Activated T-cell treated with anti-CD3 and anti-CD28 coated beads, Interleukin-2, amount 50 U/mL, for 24 hours (primary cell): ENCODE measurements around the gene ERI3.
A peak's percentile ranks its signal among the peaks of the same experiment; 100 is the strongest.
"Not testable (repeated sequence)": the region's sequence is repeated elsewhere in the genome, so short reads cannot be mapped to it uniquely, and the experiment has no call there.

Experiments
- DNase-seq: peaks from one replicate; pipeline ENCODE4 v3.0.0-alpha.2; 2020
- H3K27ac Mint-ChIP-seq: 2 replicates; pipeline ENCODE4 v1.8.0; 2020; ENCODE audit warnings: mild to moderate bottlenecking, mixed read lengths
- H3K27me3 Mint-ChIP-seq: 2 replicates; pipeline ENCODE4 v1.8.0; 2020; ENCODE audit warnings: mixed read lengths
- H3K36me3 Mint-ChIP-seq: 2 replicates; pipeline ENCODE4 v1.8.0; 2020; ENCODE audit warnings: low read depth, mixed read lengths
- H3K4me1 Mint-ChIP-seq: 2 replicates; pipeline ENCODE4 v1.8.0; 2020; ENCODE audit warnings: low read depth, mixed read lengths
- H3K4me3 Mint-ChIP-seq: 2 replicates; pipeline ENCODE4 v1.8.0; 2020; ENCODE audit warnings: mild to moderate bottlenecking, moderate library complexity, mixed read lengths
- H3K9me3 Mint-ChIP-seq: 2 replicates; pipeline ENCODE4 v1.8.0; 2020; ENCODE audit warnings: mixed read lengths

Gene ERI3

DNA sequence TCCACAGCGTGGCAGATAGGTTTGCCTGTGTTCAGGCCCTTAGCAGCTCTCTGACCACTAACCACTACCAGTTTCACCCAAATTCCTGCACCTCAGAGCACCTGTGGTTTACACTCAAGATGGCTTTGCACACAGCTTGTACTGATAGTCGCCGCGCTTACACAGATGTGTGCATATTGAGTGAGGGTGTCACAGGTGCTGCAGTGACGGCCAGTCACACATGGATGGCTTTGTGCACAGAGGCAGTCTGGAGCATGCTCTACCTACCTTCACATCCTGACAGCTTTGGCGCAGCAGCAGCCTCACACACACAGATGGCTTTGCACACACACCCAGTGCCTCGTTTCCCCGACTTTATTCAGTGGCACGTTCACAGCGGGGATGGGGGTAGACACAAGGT is 134.3 kb downstream of the ERI3 start:
- no peak for DNase-seq
- H3K9me3 Mint-ChIP-seq = no peaks in the 10 kb centered on the region
- H3K36me3 Mint-ChIP-seq = peaks cover 64% of the 10 kb centered on the region
- H3K4me3 Mint-ChIP-seq = no peak overlapping the region
- H3K27ac Mint-ChIP-seq = peak overlapping the region; percentile 55
- no peaks in the 10 kb centered on the region for H3K27me3 Mint-ChIP-seq
- H3K4me1 Mint-ChIP-seq = peaks cover 20% of the 10 kb centered on the region

GRCh38 chr1:44220001-44220751 is 134.9 kb downstream of the ERI3 start:
- no peak overlapping the region for H3K27ac Mint-ChIP-seq
- no peaks in the 10 kb centered on the region for H3K27me3 Mint-ChIP-seq
- H3K9me3 Mint-ChIP-seq = no peaks in the 10 kb centered on the region
- H3K4me3 Mint-ChIP-seq = no peak overlapping the region
- DNase-seq = no peak
- peaks cover 70% of the 10 kb centered on the region for H3K36me3 Mint-ChIP-seq
- H3K4me1 Mint-ChIP-seq = peaks cover 22% of the 10 kb centered on the region

DNA sequence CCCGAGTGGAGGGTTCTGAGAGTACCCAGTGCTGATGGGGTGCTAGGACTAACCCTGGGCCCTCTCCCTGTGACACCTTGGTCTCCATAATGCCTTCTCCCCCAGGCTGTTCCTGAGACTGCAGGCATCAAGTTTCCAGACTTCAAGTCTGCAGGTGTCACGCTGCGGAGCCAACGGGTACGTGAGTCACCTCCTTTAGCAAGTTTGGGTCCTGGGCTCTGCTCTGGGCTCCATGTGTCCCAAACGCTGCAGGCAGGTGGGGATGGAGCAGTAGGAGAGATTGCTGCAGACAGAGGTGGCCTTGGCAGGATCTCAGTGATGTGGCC is 135.8 kb downstream of the ERI3 start:
- H3K4me3 Mint-ChIP-seq = no peak overlapping the region
- H3K9me3 Mint-ChIP-seq = no peaks in the 10 kb centered on the region
- no peak for DNase-seq
- peaks cover 31% of the 10 kb centered on the region for H3K4me1 Mint-ChIP-seq
- H3K27me3 Mint-ChIP-seq = no peaks in the 10 kb centered on the region
- H3K36me3 Mint-ChIP-seq = peaks cover 73% of the 10 kb centered on the region
- H3K27ac Mint-ChIP-seq = no peak overlapping the region

- peaks cover 77% of the 10 kb centered on the region for H3K36me3 Mint-ChIP-seq
- H3K4me1 Mint-ChIP-seq = peaks cover 33% of the 10 kb centered on the region
These were observed 136.4 kb downstream of the ERI3 start for GRCh38 chr1:44218503-44219300.

DNA sequence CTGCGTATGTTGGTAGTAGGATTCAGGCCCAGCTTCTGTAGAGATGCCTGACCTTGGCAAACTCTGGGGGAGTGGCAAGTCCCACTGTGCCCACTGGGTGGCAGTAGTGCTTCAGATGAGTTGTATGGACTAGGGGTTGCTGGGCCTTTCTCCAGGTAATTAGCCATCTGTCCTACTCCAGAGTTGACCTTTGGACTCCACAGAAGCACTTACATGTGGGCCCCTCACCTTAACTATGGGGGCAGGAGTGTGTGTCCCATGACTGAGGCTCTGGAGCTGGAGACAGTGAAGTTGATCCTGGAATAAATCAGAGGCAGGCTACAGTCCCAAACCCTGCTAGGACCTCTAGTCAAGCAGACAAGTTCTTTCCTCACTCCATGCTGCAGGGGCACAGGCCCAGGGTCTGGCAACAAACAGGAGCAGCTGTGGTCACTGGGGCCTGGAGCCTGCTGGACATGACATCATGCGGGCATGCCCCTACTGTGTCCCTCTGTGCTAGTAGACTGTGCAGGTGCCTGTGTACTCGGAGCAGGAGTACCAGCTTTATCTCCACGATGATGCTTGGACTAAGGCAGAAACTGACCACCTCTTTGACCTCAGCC is 137.1 kb downstream of the ERI3 start:
- Mint-ChIP-seq H3K4me3 (no peak overlapping the region), H3K27ac (peak overlapping the region; percentile 46), H3K4me1 (peaks cover 28% of the 10 kb centered on the region)

More at GRCh38 chr1:44218503-44219300, 136.4 kb downstream of the ERI3 start:
- Mint-ChIP-seq H3K4me3 (no peak overlapping the region), H3K27ac (no peak overlapping the region), H3K27me3 (no peaks in the 10 kb centered on the region), H3K9me3 (no peaks in the 10 kb centered on the region)
- DNase-seq = no peak

DNA sequence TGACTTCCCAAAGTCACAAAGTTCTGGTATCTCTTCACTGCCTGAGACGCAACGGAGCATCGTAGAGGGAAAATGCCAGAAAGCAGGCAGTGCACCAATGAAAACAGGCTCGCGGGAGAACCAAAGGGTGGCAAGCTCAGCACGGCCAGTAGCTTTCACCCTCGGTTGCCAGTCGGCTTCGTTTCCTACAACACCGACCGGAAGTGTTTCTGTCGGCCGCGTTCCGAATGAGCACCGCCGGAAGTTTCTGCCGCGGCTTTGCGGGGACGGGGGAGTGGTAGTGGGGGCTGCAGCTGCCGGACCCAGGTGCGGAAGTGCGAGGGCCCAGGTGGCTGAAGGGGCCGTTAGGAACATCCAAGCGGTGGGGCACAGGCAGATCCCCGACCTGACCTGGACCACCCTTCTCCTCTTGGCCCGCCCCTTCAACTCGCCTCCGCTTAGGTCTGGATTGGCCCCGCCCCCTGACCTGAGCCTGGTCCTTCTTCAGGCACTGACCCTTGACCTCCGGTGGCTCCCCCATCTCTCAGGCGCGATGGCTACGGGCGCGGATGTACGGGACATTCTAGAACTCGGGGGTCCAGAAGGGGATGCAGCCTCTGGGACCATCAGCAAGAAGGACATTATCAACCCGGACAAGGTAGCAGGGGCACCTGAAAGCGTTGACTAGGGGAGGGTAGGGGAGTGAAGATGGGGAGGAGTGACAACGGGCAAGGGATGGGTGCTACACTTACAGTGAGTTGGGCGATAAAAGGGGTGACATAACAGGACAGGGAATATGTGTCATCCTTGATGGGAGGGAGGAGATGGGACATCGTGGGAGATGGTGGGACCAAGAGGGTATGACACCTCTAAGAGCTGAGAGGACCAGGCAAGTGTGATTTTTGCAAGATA is 141.6 kb downstream of the ERI3 start, which contains the start of gene DMAP1:
TSS of gene DMAP1 (plus strand) at position 250 of the 891 bp plus-strand sequence. CDS start at position 533, 283 bp downstream.
- H3K4me3 Mint-ChIP-seq = peak within 1 kb of the TSS; percentile 95
- DNase-seq = peak; percentile 95
- H3K27ac Mint-ChIP-seq = peak within 1 kb of the TSS; percentile 95
- H3K9me3 Mint-ChIP-seq = no peaks in the 10 kb centered on the region
- H3K27me3 Mint-ChIP-seq = no peaks in the 10 kb centered on the region
- H3K36me3 Mint-ChIP-seq = peaks cover 44% of the 10 kb centered on the region
- peaks cover 35% of the 10 kb centered on the region for H3K4me1 Mint-ChIP-seq

More for the DNA sequence above, 137.1 kb downstream of the ERI3 start:
- Mint-ChIP-seq H3K27me3 (no peaks in the 10 kb centered on the region), H3K9me3 (no peaks in the 10 kb centered on the region), H3K36me3 (peaks cover 82% of the 10 kb centered on the region)
- DNase-seq = peak; percentile 87

DNA sequence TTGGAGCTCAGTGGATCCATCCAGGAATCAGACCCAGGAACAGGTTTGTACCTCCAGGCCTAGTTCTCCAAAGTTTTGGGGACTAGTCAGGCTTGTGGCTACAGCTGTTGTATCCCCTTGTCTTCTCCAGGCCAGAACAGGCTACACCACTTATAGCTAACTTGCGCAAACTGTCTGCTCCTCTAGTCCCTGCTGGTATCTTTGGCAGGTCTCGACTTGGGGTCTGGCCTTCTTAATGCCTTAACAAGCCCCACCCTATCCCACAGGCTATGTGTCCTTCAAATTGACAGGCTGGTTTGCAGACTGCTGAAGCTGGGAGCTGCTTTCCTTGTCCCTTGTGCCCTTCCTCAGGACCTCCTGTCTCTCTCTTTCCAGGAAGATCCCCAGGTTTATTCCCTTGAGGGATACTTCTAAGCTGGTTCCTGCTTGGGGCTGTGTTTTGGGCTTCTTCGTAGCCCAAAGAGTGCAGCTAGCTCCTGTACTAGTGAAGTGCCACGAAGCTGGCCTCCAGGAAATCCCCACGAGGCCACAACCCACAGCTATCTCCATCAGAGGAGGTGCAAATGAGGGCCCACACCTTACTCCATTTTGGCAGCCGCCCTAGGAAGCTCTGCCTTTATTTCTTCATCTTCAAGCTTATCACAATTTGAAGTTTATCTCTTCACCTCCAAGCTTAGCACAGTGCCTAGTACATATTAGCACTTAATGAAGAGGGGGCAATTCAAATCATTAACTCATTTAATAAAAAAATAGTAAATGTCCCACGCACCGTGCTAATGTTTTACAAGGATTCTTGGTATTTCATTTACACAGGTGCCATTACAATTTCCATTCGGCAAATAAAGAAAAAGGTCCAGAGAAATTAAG is 142.5 kb downstream of the ERI3 start:
- peaks cover 34% of the 10 kb centered on the region for H3K4me1 Mint-ChIP-seq
- H3K36me3 Mint-ChIP-seq = peaks cover 35% of the 10 kb centered on the region
- DNase-seq = peak; percentile 51
- H3K9me3 Mint-ChIP-seq = no peaks in the 10 kb centered on the region
- H3K27me3 Mint-ChIP-seq = no peaks in the 10 kb centered on the region
- H3K27ac Mint-ChIP-seq = peak overlapping the region; percentile 95
- H3K4me3 Mint-ChIP-seq = peak overlapping the region; percentile 95

GRCh38 chr1:44210595-44210994 is 144.5 kb downstream of the ERI3 start:
- no peaks in the 10 kb centered on the region for H3K27me3 Mint-ChIP-seq
- H3K9me3 Mint-ChIP-seq = no peaks in the 10 kb centered on the region
- H3K36me3 Mint-ChIP-seq = peaks cover 16% of the 10 kb centered on the region
- H3K27ac Mint-ChIP-seq = no peak overlapping the region
- H3K4me3 Mint-ChIP-seq = no peak overlapping the region
- H3K4me1 Mint-ChIP-seq = peaks cover 28% of the 10 kb centered on the region
- DNase-seq = no peak

- peaks cover 9% of the 10 kb centered on the region for H3K4me1 Mint-ChIP-seq
- H3K27ac Mint-ChIP-seq = no peak overlapping the region
- no peaks in the 10 kb centered on the region for H3K27me3 Mint-ChIP-seq
- H3K9me3 Mint-ChIP-seq = no peaks in the 10 kb centered on the region
- H3K36me3 Mint-ChIP-seq = no peaks in the 10 kb centered on the region
- H3K4me3 Mint-ChIP-seq = no peak overlapping the region
- no peak for DNase-seq
These were observed 146.8 kb downstream of the ERI3 start for GRCh38 chr1:44208226-44208625.

DNA sequence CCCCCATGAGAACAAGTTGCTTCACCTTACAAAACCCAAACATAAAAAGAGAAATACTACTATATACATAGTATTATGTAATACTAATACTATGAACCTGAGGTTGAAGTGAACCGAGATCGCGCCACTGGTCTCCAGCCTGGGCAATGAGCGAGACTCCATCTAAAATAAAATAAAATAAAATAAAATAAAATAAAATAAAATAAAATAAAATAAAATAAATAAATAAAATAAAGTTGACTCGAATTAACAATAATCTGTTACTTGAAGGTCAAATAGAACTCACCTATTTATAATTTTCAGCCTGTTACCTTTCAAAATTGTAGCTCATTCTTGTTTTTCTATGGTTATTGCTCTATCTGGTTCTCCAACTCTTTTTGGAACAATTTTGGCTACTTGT is 148.5 kb downstream of the ERI3 start:
- H3K36me3 Mint-ChIP-seq, DNase-seq, H3K4me3 Mint-ChIP-seq, H3K27ac Mint-ChIP-seq, H3K4me1 Mint-ChIP-seq, H3K9me3 Mint-ChIP-seq, H3K27me3 Mint-ChIP-seq: not testable (repeated sequence)

DNA sequence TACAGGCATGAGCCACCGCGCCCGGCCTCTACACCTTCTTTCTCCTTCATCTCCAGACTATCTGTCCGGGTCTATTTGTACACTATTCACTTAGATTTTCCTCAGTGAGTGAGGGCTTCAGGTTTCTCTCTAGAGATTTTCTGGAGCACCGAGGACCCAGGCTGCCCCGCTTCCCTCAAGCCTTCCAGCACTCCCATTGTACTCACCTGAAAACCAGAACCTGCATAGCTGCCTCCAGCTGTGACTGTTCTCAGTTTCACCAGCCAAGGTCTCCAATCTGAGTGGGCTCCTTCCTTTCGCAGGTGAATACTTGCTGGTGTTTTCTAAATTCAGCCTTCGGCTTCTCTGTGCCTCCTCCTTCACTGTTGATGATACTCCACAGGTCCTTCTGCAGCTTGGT is 154.7 kb downstream of the ERI3 start:
- Mint-ChIP-seq H3K36me3 (no peaks in the 10 kb centered on the region), H3K4me1 (no peaks in the 10 kb centered on the region), H3K27me3 (no peaks in the 10 kb centered on the region), H3K4me3 (no peak overlapping the region), H3K9me3 (no peaks in the 10 kb centered on the region), H3K27ac (no peak overlapping the region)
- no peak for DNase-seq

GRCh38 chr1:44174630-44175029 is 180.4 kb downstream of the ERI3 start:
- DNase-seq = no peak
- H3K27ac Mint-ChIP-seq = no peak overlapping the region
- H3K27me3 Mint-ChIP-seq = peaks cover 14% of the 10 kb centered on the region
- H3K36me3 Mint-ChIP-seq = no peaks in the 10 kb centered on the region
- H3K9me3 Mint-ChIP-seq = no peaks in the 10 kb centered on the region
- no peaks in the 10 kb centered on the region for H3K4me1 Mint-ChIP-seq
- no peak overlapping the region for H3K4me3 Mint-ChIP-seq
